HG03103 (cell line): ENCODE measurements around the gene MKS1.

Experiments
- ATAC-seq: cut with Tn5 transposase; IDR thresholded peaks from one replicate; pipeline ENCODE4 v1.9.1; 2021; ENCODE audit warnings: low read depth; ENCODE audit not compliant: unreplicated experiment

The MKS1 gene

DNA sequence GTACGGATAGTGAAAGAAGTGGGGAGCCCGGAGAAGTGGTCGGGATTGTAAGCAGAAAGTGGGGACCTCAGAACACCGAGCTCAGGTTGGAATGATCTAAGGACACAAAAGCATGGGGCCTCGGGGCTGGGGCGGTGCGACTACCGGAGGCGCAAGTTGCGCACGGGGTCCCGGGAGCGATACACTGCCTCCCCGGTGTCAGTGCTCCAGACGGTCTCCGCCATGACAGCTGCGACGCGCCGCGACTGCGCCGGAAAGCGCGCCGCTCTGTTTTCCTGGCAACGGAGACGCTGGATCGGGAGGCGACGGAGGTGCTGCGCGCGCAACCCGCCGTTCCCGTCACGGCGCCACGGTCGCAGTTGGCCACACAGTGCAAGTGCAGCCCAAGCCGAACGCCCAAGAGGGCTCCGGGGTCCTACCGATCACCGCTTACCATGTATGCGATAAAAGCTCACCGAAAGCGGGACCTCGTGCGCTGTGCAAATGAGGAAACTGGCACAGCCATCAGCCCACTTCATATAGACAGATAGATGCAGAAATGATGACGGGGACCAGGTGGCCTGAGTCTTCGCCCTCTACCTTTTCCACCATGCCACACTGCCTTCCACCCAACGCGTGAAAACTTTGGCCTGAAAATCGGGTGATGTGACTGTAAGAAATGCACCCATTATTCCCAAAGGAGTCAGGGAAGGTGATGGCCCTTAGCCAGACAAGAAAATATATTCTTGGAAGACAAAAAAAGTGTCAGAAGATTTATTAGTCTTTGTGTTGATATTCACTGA lies at the start of gene MKS1:
MKS1 (minus strand) TSS at position 249 of the 782 bp plus-strand sequence; CDS start at position 224, 25 bp downstream.
- ATAC-seq, result peak; percentile 91

DNA sequence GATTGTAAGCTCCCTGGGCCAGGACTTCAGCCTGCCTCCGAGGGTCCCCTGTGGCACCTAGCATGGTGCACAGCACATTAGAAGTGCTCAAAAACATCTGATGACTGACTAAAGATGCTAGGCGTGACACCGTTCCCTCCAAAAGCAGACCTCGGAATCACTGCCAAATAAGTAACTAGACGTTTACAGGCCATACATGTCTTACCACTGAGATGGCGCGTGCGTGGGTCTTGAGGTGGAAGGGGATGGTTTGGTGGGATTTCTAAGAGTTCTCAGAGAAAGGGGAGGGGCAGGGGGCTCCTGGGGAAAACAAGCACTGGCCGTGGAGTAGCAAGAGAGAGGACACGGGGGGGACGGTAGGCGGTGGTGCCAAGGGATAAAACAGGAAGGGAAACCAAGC lies 49.3 kb upstream of the MKS1 start:
- no peak for ATAC-seq

DNA sequence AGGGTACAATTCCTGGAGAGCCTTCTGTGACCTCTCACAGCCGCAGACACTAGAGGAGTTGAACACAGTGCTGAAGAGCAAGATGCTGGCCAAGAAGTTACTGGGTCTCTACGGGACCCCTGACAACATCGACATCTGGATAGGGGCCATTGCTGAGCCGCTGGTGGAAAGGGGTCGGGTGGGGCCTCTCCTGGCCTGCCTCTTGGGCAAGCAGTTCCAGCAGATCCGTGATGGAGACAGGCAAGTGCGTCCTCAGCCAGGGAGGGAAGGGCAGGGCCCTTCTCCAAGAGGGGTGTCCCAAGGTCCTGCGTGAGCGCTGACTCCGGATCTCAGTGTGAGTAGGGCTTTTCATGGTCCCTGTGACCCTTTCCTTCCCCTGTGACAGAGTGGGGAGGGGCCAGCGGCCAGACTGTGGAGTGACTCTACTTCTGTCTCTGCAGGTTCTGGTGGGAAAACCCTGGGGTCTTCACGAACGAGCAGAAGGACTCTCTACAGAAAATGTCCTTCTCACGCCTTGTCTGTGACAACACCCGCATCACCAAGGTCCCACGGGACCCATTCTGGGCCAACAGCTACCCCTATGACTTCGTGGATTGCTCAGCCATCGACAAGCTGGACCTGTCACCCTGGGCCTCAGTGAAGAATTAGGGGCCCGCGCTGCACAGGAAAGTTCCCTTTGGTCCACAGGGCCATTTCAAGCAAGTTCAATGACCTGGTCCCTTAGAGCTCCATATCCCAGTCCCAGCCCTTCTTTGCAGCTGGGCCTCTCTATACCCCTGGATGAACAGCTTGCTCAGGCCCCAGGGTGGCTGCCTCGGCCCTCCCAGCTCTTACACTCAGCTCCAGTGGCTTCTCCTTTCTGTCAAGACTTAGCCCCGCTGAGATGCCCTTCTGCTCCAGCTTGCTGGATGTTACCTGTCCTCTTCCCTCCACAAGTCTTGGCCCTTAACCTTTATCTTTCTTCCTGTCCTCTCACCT lies 48.6 kb upstream of the MKS1 start:
- no peak for ATAC-seq

DNA sequence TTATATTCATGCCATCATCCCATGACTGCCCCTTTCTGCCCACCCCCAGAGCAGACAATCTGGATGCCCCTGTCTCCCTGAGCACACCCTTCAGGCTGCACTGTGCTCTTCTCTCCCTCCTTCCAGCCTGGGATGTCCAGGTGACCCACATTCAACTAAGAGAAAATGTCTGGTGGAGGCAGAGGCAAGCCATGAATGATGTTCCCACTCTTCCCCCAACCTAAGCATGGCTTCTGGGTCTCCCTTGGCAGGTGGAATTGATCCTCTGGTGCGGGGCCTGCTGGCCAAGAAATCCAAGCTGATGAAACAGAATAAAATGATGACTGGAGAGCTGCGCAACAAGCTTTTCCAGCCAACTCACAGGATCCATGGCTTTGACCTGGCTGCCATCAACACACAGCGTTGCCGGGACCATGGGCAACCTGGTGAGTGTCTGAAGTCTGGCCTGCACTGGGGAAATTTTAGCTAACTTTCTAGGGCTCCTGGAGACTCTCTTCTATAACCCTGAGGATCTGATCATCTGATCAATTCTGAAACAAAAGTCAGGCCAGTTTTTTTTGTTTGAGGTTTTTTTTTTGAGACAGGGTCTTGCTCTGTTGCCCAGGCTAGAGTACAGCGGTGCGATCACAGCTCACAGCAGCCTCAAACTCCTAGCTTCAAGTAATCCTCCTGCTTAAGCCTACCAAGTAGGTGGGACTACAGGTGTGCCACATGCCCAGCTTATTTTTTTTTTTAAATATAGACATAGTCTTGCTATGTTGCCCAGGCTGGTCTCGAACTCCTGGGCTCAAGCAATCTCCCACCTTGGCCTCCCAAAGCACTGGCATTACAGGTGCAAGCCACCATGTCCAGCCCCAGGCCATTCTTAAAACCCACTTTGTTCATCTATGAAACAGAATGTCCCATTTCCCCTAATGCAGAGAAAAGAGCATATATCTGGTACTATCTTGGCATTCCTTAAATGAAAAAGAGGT lies 47.1 kb upstream of the MKS1 start:
- no peak for ATAC-seq

DNA sequence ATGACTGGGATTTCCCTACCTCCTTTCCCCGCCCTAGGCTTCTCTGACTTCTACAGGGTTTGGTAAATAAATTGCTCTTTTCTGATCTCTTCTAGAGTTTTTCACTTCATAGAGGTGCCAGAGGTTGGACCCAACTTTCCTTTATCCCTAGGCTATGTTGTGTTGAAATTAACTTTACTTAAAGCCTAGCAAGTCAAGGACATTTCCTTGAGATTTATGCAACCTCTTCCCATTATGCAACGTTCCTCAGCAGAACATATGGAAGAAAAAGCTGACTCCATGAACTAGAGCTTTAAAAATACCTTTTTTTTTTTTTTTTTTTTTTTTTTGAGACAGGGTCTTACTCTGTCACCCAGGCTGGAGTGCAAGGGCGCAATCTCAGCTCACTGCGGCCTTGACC lies 46.2 kb upstream of the MKS1 start:
- ATAC-seq, result no peak

DNA sequence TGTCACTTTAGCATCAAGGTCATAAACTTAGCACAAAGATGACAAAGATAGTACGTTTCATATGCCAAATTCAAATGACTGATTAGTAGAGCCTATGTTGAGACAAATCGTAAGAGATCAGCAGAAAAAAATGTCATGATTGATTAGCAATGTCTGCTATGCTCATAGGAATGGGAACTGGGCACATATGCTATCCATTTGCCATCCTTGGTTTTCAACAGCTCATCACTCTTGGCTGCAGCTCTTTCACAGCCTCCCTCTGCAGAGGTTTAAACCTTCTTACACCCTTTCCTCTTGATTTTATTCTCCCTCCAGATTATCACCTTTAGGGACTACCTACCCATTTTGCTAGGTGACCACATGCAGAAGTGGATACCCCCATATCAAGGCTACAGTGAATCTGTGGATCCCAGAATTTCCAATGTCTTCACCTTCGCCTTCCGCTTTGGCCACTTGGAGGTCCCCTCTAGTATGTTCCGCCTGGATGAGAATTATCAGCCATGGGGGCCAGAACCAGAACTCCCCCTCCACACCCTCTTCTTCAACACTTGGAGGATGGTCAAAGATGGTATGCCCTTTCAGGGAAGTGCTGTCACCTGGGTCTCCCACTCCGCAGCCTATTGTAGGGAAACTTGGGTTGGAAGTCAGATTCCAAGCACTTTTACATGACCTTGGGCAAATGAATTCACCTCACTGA lies 45.5 kb upstream of the MKS1 start:
- no peak for ATAC-seq

DNA sequence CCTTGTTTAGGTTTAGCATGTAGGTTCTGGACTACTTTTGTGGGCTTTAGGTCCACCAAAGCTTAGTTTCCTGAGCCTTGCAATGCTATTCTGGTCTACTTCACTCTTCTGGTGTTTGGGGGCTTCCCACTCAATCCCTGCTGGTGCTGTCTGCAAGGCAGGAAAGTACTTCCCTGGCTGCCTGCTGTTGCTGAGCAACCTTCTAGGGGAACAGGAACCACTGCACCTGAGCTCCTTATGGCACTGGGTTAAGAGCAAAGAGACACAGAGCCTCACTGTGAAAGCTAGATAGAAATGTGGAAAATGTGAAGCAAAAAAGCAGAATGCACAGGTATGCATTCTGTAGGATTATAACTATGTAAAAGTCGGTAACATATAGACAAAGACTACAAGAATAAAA lies 44.7 kb upstream of the MKS1 start:
- no peak for ATAC-seq

DNA sequence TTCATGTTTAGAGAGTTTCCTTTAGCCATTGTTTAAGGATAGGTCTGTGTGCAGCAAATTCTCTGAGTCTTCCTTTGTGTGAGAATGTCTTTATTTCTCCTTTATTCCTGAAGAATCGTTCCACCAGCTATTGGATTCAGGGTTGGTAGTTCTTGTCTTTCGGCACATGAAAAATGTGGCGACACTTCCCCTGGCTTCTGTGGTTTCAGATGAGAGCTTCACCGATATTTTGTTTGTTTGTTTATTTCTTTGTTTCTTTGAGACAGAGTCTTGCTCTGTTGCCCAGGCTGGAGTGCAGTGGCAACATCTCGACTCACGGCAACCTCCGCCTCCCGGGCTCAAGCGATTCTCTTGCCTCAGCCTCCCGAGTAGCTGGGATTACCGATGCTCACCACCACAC lies 43.1 kb upstream of the MKS1 start:
- no peak for ATAC-seq

DNA sequence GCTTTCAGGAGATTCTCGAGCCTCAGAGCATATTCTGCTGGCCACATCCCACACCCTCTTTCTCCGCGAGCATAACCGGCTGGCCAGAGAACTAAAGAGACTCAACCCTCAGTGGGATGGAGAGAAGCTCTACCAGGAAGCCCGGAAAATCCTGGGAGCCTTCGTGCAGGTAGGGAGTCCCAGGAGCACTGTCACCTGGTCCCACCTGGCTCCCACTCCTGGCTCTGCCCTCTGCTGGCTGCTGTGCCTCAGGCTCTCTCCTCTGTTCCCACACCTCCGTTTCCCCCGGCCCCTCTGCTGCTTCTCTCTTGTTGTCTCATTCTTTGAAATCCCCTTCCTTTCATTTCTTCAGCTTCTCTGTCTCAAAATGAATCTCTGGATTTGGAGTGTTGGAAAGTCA lies 35.7 kb upstream of the MKS1 start:
- ATAC-seq, result no peak

DNA sequence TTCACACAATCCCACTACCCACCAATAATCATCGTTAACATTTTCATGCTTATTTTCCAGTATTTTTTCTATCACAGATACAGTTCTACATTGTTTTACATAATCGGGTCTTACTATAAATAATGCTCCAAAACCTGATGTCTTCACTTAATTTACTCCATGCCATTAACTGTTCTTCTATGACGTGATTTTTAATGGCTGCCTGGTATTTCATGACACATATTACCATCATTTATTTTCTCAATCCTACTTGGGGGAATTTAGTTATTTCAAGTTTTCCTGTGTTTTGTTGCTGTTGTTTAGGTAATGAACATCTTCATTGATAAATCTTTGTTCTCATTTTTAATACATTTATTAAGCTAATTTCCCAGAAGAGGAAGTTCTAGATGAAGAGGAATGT lies 34.0 kb upstream of the MKS1 start:
- ATAC-seq, result no peak

DNA sequence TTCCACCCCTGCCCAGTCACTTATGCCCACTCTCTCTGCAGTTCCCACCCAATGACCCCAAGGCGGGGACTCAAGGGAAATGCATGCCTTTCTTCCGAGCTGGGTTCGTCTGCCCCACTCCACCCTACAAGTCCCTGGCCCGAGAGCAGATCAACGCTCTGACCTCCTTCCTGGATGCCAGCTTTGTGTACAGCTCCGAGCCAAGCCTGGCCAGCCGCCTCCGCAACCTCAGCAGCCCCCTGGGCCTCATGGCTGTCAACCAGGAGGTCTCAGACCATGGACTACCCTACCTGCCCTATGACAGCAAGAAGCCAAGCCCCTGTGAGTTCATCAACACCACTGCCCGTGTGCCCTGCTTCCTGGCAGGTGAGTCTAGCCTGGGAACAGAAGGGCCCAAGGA lies 33.1 kb upstream of the MKS1 start:
- ATAC-seq, result no peak

DNA sequence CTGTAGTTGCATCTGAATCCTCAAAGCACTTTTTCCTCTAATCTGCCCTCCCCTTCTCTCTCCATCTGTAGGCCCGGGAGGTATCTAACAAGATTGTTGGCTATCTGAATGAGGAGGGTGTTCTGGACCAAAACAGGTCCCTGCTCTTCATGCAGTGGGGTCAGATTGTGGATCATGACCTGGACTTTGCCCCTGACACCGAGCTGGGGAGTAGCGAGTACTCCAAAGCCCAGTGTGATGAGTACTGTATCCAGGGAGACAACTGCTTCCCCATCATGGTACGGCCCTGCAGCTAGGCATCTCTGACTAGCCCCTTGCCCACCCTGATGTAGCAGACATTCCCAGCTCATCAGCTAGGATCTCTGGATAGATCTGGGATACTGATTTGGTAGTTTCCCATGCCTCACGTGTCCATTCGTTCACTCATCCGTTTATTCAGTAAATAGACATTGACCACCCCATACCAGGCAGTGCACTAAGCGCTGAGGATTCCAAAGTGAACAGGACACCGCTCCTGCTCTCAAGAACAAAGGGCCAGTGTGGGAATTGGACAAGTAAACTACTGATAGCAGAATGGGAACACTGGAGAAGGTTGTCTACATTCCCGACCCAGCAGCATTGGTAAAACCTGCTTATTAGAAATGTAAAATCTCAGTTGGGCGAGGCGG lies 31.4 kb upstream of the MKS1 start:
- ATAC-seq, result no peak

DNA sequence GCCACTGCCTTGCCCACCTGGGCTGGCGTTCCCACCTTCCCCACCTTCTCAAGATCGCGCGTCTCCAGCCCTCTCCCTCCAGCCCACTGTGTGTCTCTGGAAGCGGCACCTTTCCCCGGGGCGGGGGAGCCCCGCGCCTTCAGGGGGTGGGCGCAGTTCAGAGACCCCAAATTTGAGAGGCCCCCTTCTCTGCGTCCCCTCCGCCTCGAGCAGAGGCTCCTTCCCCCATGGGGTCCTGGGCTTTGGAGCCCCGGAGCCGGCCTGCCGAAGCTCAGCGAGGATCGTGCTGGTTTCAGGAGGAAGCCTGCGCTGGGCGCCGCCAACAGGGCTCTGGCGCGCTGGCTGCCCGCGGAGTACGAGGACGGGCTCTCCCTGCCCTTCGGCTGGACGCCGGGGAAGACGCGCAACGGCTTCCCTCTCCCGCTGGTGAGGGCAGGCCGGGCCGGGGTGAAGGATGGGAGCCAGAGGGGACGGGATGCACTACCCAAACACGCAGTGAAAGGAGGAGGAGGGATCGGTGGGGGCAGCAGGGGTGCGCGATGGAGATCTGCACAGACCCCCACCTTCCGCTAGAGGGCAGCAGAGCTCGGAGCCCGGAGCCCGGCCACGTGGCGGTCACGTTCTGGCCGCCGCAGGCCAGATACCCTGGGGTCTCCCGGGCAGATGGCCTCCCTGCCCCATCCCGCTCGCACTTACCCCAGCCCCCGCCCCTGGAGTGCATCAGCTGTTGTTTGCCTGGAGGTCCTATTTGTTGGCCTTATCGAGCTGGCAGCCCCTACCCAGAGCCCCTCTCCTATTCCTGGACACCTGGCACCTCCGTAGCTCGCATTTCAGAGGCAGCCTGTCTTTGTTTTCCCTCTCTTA lies 30.4 kb upstream of the MKS1 start:
- ATAC-seq, result no peak

DNA sequence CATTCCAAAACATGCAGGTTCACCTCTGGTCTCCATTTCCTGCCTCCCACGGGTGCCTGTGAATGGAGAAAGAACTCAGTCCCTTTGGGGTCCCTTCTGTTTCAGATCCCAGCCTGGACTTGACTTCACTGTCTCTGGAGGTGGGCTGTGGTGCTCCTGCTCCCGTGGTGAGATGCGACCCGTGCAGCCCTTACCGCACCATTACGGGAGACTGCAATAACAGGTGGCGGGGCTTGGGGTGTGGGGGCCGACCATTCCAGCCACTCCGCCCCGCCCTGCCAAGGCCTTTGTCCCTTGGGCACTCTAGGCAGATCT lies 29.9 kb upstream of the MKS1 start:
- ATAC-seq, result no peak

DNA sequence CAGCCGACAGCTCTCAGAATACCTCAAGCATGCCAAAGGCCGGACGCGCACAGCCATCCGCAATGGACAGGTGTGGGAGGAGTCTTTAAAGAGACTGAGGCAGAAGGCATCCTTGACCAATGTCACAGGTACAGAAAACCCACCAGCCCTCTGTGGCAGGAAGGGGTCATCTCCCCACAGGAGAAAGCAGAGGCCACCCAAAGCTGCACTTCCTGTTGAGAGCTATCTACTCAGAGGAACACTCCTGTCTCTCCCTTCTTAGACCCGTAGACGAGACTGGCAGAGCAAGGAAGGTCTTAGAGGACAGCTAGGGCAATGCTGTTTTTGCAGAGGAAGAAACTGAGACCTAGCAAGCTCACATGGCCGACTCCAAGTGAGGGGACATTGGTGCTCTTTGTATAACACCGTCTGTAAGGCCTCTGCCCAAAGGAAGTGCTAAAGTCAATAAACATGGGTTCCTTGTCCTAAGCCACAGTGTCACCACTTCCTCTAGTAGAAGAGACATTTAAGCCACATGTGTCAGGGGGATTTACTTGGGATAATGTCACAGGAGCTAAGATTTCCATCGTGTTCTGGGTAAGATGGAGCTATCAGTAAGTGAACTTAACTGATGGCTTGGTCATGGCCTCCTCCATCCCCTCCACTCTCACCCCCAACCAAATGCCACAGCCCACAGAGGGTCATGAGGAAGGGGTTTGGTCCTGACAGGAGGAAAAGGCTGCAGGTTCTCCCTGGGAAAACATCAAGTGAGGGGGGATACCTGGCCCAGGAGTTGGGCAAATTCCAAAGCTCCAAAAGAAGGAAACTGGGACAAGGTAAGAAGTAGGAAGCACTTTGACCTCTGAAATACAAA lies 28.7 kb upstream of the MKS1 start:
- ATAC-seq, result no peak

DNA sequence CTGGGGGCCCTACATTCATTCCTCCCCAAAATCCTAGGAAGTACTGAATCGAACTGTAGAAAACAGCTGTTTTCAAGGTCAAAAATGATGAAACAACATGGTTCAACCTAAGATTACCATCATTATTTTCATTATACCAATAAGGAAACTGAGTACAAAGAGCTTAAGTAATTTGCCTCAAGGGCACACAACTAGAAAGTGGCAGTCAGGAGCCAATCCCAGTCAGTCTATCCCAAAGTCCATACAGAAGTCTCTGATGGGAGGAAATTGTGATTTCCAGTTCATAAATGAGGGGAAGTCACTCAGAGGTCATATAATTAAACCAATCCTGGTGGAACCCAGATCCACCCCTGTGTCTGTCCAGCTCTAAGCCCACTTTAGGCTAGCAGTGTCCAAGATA lies 27.7 kb upstream of the MKS1 start:
- no peak for ATAC-seq

DNA sequence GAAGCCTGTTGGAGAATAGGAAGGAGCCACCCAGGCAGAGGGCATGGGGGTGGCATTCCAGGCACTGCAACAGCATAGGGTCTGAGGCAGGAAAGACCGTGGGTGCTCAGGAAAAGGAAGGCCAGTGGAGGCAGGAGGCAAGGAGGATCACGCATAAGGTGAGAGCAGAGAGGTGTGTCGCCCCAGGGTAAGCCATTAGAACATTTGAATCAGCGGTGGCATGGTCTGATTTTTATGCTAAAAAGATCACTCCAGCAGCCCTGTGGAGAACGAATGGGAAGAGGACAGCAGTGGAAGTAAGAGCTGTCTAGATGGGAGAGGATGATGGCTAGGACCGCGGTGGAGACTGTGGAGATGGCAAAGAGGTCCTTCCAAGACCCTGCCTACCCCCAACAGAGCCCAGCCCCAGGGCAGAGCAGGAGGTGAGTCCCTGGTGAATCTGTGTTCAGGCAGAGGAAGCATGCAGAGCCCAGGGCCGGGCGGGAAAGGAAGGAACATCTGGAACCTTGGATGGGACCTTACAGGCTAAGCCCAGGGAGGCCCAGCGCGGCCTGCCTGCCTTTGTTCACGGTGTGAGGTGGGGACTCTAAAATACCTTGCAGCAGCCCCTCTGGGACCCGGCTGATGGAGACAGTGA lies 27.2 kb upstream of the MKS1 start:
- no peak for ATAC-seq
